ENCODE measurements around the gene C8G.

Gene C8G

GRCh38 chr9:136952876-136953770 lies 8.1 kb downstream of the C8G start:
- Mint-ChIP-seq H3K9me3 (peaks cover 8% of the 10 kb centered on the region), H3K36me3 (ENCODE audit: low read depth) (no peaks in the 10 kb centered on the region), H3K4me1 (ENCODE audit: low read depth) (peaks cover 3% of the 10 kb centered on the region), H3K4me3 (no peak overlapping the region), H3K27me3 (no peaks in the 10 kb centered on the region), H3K27ac (no peak overlapping the region)

- Mint-ChIP-seq H3K36me3 (ENCODE audit: low read depth) (no peaks in the 10 kb centered on the region), H3K27me3 (no peaks in the 10 kb centered on the region), H3K27ac (no peak overlapping the region), H3K9me3 (peaks cover 8% of the 10 kb centered on the region), H3K4me1 (ENCODE audit: low read depth) (peaks cover 3% of the 10 kb centered on the region), H3K4me3 (no peak overlapping the region)
Measured at GRCh38 chr9:136953771-136954269, 8.8 kb downstream of the C8G start.

GRCh38 chr9:136954270-136955083 lies 9.4 kb downstream of the C8G start:
- no peaks in the 10 kb centered on the region for H3K36me3 Mint-ChIP-seq (ENCODE audit: low read depth)
- H3K4me3 Mint-ChIP-seq: no peak overlapping the region
- H3K27me3 Mint-ChIP-seq: no peaks in the 10 kb centered on the region
- no peak overlapping the region for H3K27ac Mint-ChIP-seq
- H3K9me3 Mint-ChIP-seq: peaks cover 8% of the 10 kb centered on the region
- H3K4me1 Mint-ChIP-seq (ENCODE audit: low read depth): peaks cover 3% of the 10 kb centered on the region

GRCh38 chr9:136955202-136955942 lies 10.3 kb downstream of the C8G start:
- H3K36me3 Mint-ChIP-seq (ENCODE audit: low read depth): no peaks in the 10 kb centered on the region
- peaks cover 8% of the 10 kb centered on the region for H3K9me3 Mint-ChIP-seq
- no peak overlapping the region for H3K4me3 Mint-ChIP-seq
- no peak overlapping the region for H3K27ac Mint-ChIP-seq
- no peaks in the 10 kb centered on the region for H3K27me3 Mint-ChIP-seq
- H3K4me1 Mint-ChIP-seq (ENCODE audit: low read depth): peaks cover 5% of the 10 kb centered on the region

- H3K27me3 Mint-ChIP-seq: no peaks in the 10 kb centered on the region
- H3K9me3 Mint-ChIP-seq: peaks cover 8% of the 10 kb centered on the region
- no peak overlapping the region for H3K27ac Mint-ChIP-seq
- no peak overlapping the region for H3K4me3 Mint-ChIP-seq
- no peaks in the 10 kb centered on the region for H3K36me3 Mint-ChIP-seq (ENCODE audit: low read depth)
- H3K4me1 Mint-ChIP-seq (ENCODE audit: low read depth): peaks cover 7% of the 10 kb centered on the region
Measured at GRCh38 chr9:136955943-136956335, 10.9 kb downstream of the C8G start.

- Mint-ChIP-seq H3K27me3 (no peaks in the 10 kb centered on the region), H3K9me3 (peaks cover 8% of the 10 kb centered on the region), H3K36me3 (ENCODE audit: low read depth) (no peaks in the 10 kb centered on the region), H3K4me1 (ENCODE audit: low read depth) (peaks cover 7% of the 10 kb centered on the region), H3K27ac (no peak overlapping the region), H3K4me3 (no peak overlapping the region)
Measured at GRCh38 chr9:136956604-136957003, 11.6 kb downstream of the C8G start.

GRCh38 chr9:136957461-136957860 lies 12.4 kb downstream of the C8G start:
- H3K4me1 Mint-ChIP-seq (ENCODE audit: low read depth): peaks cover 7% of the 10 kb centered on the region
- H3K27me3 Mint-ChIP-seq: no peaks in the 10 kb centered on the region
- H3K4me3 Mint-ChIP-seq: no peak overlapping the region
- peaks cover 8% of the 10 kb centered on the region for H3K9me3 Mint-ChIP-seq
- H3K36me3 Mint-ChIP-seq (ENCODE audit: low read depth): no peaks in the 10 kb centered on the region
- no peak overlapping the region for H3K27ac Mint-ChIP-seq

GRCh38 chr9:136957901-136958300 lies 12.9 kb downstream of the C8G start:
- Mint-ChIP-seq H3K27ac (no peak overlapping the region), H3K27me3 (no peaks in the 10 kb centered on the region), H3K4me3 (no peak overlapping the region), H3K36me3 (ENCODE audit: low read depth) (no peaks in the 10 kb centered on the region), H3K9me3 (peaks cover 8% of the 10 kb centered on the region), H3K4me1 (ENCODE audit: low read depth) (peaks cover 9% of the 10 kb centered on the region)

- Mint-ChIP-seq H3K27ac (no peak overlapping the region), H3K27me3 (no peaks in the 10 kb centered on the region), H3K36me3 (ENCODE audit: low read depth) (no peaks in the 10 kb centered on the region), H3K9me3 (peaks cover 8% of the 10 kb centered on the region), H3K4me3 (no peak overlapping the region), H3K4me1 (ENCODE audit: low read depth) (peaks cover 13% of the 10 kb centered on the region)
Measured at GRCh38 chr9:136958473-136958872, 13.4 kb downstream of the C8G start.

GRCh38 chr9:136958898-136959850 lies 14.1 kb downstream of the C8G start:
- H3K9me3 Mint-ChIP-seq: peaks cover 8% of the 10 kb centered on the region
- no peaks in the 10 kb centered on the region for H3K27me3 Mint-ChIP-seq
- no peak overlapping the region for H3K27ac Mint-ChIP-seq
- no peak overlapping the region for H3K4me3 Mint-ChIP-seq
- H3K36me3 Mint-ChIP-seq (ENCODE audit: low read depth): no peaks in the 10 kb centered on the region
- peaks cover 13% of the 10 kb centered on the region for H3K4me1 Mint-ChIP-seq (ENCODE audit: low read depth)

- H3K4me1 Mint-ChIP-seq (ENCODE audit: low read depth): peaks cover 21% of the 10 kb centered on the region
- no peak overlapping the region for H3K4me3 Mint-ChIP-seq
- no peak overlapping the region for H3K27ac Mint-ChIP-seq
- H3K27me3 Mint-ChIP-seq: no peaks in the 10 kb centered on the region
- H3K36me3 Mint-ChIP-seq (ENCODE audit: low read depth): no peaks in the 10 kb centered on the region
- H3K9me3 Mint-ChIP-seq: peaks cover 8% of the 10 kb centered on the region
Measured at GRCh38 chr9:136960212-136960937, 15.3 kb downstream of the C8G start.

- no peaks in the 10 kb centered on the region for H3K36me3 Mint-ChIP-seq (ENCODE audit: low read depth)
- no peak overlapping the region for H3K27ac Mint-ChIP-seq
- H3K4me3 Mint-ChIP-seq: no peak overlapping the region
- H3K9me3 Mint-ChIP-seq: peaks cover 8% of the 10 kb centered on the region
- H3K4me1 Mint-ChIP-seq (ENCODE audit: low read depth): peaks cover 26% of the 10 kb centered on the region
- no peaks in the 10 kb centered on the region for H3K27me3 Mint-ChIP-seq
Measured at GRCh38 chr9:136960938-136961275, 15.9 kb downstream of the C8G start.

GRCh38 chr9:136961279-136962065 lies 16.4 kb downstream of the C8G start:
- H3K36me3 Mint-ChIP-seq (ENCODE audit: low read depth): no peaks in the 10 kb centered on the region
- H3K4me3 Mint-ChIP-seq: no peak overlapping the region
- H3K4me1 Mint-ChIP-seq (ENCODE audit: low read depth): peaks cover 31% of the 10 kb centered on the region
- peaks cover 3% of the 10 kb centered on the region for H3K9me3 Mint-ChIP-seq
- H3K27ac Mint-ChIP-seq: no peak overlapping the region
- no peaks in the 10 kb centered on the region for H3K27me3 Mint-ChIP-seq

Measured in stimulated activated naive CD8-positive, alpha-beta T cell treated with anti-CD3 and anti-CD28 coated beads, Interleukin-15, Interleukin-2, amounts not matched to agents 100 ng/mL and 50 ng/mL, for 24 hours (primary cell).